GM12874 (cell line): ENCODE measurements around the gene GDF15.

ENCODE experiments used
- CTCF ChIP-seq: IDR thresholded peaks from 2 replicates; pipeline ENCODE4 v1.5.1; 2011; ENCODE audit warnings: low read depth, mild to moderate bottlenecking, control low read depth, low read length, moderate library complexity; ENCODE audit not compliant: insufficient read depth

GDF15 gene

GRCh38 chr19:18357041-18357440 is 28.9 kb upstream of the GDF15 start:
- TF ChIP-seq CTCF = no peak

- TF ChIP-seq CTCF = no peak
These were observed 24.3 kb upstream of the GDF15 start for GRCh38 chr19:18361646-18362045.

GRCh38 chr19:18362934-18363542 is 22.9 kb upstream of the GDF15 start:
- TF ChIP-seq CTCF = no peak

- TF ChIP-seq CTCF = no peak
These were observed 22.2 kb upstream of the GDF15 start for GRCh38 chr19:18363787-18364186.

GRCh38 chr19:18364826-18365528 is 21.0 kb upstream of the GDF15 start:
- TF ChIP-seq CTCF = no peak

GRCh38 chr19:18366021-18366435 is 19.9 kb upstream of the GDF15 start:
- no peak for TF ChIP-seq CTCF

- no peak for TF ChIP-seq CTCF
These were observed 17.3 kb upstream of the GDF15 start for GRCh38 chr19:18368504-18369222.
